ENCODE data around the gene SLC6A7.

The SLC6A7 gene

DNA sequence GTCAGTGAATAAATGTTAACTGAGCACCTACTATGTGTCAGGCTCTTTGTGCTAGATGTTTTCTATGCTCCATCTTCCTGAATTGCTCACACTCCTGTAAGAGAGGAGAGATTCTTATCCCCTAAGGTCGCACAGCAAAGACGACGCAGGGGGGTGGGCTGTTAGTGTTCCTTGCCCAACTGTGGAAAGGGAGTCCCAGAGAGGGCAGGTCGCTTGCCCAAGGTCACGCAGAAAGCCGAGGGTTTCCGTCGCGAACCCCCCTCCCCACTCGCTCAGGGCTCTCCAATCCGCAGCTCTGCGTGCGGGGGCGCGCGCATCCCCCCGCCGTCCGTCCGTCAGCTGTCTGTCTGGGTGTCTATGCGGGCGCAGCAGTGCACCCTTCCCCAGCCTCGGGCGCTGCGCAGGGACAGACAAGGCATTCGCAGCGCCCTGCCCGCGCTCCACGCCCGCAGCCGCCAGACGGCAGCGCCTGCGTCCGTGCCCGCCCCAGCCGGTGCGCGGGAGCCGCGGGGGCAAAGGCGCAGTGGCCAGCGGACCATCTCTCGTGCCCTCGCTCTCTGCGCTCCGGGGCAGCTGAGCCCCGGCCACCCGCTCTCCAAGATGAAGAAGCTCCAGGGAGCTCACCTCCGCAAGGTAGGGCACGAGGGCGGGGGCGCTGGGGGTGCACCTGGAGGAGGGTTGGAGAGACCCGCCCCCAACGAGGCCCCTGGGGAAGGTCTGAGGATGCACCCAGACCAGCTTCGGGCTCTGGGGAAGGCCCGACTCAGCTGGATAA lies at the start of gene SLC6A7:
TSS of gene SLC6A7 (plus strand) at position 335 of the 775 bp plus-strand sequence. CDS start at position 601, 266 bp downstream.
- peak; percentile 65 for DNase-seq (ENCODE audit: low spot score)

DNA sequence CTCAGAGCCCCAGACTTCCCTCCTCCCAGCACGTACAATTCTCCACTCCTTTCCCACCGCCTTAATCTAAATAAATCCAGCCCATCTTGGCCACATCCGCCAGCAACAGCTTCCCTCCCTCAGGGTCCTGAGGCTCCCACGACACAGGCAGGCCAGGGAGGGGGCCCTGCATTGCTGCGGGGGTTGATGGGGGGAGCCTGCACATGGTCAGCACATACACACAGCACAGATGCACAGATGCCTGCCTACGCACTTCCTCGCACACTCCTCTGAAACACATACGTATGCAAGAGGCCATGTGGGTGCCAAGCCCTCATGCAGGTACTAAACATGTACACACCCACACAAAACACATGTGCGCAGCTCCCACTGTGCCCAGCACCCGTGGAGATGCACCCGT lies 49.0 kb upstream of the SLC6A7 start:
- DNase-seq (ENCODE audit: low spot score) = no peak

DNA sequence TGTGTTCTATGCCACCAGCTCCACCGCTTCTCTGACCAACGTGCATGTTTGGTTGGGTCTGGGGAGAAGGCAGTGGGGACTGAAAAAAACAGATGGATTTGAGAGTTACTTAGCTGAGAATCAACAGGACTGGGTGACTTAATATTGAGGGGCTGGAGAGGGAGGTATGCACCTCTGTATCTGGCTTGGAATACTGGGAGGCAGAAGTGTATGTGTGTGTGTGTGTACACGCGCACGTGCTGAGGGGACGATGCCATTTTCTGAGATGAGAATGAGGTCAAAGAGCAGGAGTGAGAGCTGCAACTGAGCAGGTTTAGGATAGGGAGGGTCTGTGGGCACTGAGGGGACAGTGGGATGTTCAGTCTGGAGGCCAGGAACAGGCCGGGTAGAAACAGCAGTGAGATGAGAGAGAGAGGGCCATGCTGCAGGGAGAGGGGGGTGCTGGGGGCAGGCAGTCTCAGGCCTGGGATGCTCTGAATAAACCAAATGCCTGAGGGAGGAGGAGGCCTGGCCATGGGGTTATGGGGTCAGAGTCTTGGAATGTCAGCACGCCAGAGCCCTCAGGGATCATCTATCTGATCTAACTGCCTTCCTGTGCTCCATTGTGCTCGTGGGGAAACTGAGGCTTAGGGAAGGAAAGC lies 48.2 kb upstream of the SLC6A7 start:
- DNase-seq (ENCODE audit: low spot score) = no peak

DNA sequence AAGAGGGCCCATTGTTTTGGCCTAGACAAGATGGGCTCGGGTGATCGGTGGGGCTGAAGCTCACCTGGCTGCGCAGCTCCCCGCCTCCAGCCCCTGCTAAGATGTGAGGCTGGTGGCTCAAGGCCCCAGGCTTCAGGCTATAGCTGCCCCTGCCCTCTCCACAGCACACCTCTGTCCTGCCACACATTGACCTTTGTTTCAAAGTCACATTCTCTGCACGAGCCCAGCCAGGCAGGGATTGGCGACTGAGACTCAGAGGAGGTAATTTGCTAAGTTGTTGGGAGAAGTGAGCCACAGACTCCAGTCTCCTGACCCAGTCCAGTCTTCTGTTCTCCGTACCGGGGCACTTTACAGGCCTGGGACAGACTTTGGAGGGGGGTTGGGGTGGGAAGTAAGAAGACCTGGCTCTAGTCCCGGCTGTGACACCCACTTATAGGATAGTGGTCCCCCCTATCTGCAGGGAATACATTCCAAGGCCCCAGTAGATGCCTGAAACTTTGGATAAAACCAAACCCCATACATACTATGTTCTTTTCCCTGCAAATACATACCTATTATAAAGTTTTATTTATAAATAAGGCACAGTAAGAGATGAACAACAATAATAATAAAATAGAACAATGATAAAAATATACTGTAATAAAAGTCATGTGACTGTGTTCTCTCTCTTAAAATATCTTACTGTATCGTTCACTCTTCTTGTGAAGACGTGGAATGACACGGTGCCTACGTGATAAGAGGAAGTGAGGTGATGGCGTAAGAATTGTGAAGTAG lies 47.5 kb upstream of the SLC6A7 start:
- no peak for DNase-seq (ENCODE audit: low spot score)

DNA sequence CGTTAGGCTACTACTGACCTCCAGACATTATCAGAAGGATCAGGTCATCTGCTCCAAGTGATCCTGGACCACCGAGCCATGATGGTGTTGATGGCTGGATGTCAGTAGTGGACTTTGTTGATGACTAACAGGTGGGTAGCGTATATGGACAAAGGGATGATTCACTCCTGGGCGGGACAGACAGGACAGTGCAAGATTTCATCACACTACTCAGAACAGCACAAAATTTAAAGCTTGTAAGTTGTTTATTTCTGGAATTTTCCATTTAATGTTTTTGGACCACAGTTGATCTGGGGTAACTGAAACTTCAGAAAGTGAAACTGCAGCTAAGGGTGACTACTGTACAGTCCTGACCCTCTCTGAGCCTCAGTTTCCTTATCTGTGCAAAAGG lies 46.9 kb upstream of the SLC6A7 start:
- DNase-seq (ENCODE audit: low spot score) = no peak

DNA sequence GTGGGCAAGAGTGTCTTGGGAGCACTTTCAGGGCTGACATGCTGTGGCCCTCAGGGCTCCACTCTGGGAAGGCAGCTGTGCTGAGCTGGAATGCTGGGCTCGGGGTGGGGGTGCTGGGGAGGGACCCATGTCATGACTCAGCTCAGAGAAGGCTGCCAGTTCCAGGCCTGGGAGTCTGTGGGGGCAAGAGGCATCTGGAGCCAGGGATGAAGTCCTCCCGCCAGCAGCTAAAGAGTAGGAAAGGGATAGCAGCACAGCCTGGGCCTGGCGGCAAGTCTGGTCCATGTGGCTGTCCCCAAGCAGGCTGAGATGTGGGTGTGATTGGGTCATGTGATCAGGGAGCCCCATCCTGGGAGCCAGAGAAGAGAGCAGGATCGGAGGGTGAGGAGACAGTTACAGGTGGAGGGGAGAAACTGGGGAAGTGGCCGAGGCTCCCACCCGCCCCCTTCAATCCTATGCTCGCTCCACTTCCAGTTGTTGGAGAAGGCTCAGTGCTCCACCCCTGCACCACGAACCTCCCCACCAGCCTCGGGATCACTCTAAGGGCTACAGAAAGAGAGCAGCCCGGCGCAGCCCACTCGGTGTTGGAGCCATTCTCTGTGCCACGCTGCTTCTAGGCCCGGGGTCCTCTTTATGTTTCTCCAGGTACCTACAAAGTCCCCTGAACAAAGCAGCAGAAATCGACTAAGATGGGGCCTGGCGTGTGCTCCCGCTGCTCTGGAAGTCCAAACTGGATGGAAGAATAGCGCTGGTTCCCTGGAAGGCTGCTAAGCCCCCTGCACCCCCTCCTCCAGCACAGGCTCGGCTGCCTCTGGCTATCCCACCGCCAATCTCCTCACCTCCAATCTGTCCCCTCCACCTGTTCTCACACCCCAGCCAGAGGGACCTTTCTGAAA lies 46.3 kb upstream of the SLC6A7 start:
- DNase-seq (ENCODE audit: low spot score) = no peak

DNA sequence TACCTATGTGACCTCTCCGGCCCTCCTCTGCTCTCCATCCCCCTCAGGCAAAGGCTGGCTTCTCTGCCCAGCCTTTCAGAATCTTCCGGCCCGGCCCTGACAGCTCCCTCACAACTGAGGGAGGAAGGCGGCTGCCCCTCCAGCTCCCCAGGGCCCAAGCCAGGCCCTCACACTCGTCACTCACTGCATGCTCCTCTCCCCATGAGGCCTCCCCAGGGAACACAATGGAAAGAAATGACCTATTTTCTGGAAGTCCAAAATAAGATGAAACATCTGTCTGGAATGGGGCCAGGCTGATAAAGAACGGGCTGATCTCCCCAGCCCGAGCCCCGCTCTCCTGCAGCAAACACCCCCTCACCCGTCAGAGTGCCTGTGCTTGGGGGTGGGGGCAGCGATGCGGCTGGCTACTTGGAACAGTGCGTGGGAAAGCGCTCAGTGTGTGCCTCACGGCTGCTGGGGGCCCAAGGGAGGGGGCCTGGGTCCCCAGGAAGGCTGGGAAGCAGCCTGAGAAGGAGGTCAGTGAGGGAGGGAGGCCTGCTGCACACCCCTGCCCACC lies 45.5 kb upstream of the SLC6A7 start:
- DNase-seq (ENCODE audit: low spot score) = peak; percentile 51

DNA sequence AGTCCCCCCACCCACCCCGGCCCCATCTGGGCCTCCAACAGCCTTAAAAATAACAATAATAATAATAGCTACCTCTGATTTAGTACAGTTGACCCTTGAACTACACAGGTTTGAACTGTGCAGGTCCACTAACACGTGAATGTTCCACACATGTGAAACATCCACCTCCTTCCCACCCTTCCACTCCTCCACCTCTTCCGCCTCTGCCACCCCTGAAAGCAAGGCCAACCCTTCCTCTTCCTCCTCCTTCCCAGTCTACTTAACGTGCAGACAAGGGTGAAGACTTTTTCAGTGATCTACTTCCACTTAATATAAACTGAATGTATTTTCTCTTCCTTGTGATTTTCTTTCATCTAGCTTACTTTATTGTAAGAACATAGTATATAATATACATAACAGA lies 45.0 kb upstream of the SLC6A7 start:
- no peak for DNase-seq (ENCODE audit: low spot score)

DNA sequence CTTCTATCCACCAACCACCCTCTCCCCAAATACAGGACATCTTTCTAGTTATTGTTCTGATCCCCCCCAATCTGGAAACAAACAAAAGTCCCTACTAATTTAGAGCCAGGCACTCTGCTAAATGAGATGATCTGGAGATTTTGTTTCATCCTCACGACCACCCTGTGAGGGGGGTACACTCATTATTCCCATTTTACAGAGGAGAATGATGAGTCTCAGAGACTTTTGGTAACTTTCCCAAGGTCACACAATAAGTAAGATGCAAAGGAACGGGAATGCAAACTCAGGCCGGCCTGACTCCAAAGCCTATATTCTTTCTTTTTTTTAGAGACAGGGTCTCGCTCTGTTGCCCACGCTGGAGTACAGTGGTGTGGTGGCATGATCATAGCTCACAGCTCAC lies 43.6 kb upstream of the SLC6A7 start:
- DNase-seq (ENCODE audit: low spot score) = no peak

DNA sequence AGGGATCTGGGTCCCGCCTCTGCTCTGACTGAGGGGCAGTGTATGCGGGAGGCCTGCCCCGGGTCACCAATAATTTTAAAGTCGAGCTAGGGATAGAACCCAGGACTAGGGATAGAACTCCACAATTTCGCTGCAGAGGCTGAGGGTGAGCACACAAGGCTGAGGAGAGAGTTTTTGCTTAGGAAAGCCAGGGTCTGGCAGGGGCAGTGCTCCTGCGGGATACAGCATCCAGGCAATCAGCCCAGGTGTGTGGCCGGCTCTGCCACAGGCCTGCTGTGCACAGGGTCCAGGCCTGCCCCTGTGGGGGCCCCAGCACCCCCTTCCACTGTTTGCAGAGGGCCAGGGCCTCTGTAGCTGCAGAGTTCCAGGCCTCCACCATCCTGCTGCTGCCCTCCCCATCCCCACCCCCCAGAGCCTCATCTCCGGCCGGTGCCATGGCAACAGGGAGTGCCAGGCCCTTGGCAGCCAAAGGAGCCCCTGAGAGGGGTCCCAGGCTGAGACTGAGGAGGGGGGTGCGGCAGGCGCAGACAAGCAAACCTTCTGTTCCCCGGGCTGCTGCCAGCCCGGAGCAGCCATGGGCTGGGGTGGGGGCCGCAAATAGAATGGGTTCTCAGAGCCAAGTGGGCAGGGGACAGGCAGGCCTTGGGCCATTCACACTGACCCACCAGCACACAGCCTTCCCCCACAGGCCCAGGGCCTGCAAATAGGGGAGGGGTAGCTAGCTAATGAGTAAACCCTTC lies 42.8 kb upstream of the SLC6A7 start:
- DNase-seq (ENCODE audit: low spot score) = no peak

DNA sequence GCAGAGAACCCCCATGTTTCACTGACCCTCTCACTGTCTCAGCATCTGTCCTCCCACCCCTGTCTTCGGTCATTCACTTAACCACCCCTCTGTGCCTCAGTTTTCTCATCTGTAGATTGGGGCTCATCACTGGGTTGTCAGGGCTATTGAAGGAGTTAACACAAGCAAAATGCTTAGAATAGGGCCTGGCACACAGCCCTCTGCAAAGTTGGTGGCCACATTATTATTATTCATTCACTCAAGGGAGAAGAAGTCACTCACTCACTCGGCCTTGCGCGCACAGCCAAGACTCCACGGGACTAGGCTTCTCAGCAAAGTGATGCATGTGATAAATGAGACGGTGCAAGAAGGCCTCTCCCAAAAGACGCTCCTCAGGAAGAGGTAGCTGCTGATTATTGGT lies 42.2 kb upstream of the SLC6A7 start:
- DNase-seq (ENCODE audit: low spot score) = no peak

DNA sequence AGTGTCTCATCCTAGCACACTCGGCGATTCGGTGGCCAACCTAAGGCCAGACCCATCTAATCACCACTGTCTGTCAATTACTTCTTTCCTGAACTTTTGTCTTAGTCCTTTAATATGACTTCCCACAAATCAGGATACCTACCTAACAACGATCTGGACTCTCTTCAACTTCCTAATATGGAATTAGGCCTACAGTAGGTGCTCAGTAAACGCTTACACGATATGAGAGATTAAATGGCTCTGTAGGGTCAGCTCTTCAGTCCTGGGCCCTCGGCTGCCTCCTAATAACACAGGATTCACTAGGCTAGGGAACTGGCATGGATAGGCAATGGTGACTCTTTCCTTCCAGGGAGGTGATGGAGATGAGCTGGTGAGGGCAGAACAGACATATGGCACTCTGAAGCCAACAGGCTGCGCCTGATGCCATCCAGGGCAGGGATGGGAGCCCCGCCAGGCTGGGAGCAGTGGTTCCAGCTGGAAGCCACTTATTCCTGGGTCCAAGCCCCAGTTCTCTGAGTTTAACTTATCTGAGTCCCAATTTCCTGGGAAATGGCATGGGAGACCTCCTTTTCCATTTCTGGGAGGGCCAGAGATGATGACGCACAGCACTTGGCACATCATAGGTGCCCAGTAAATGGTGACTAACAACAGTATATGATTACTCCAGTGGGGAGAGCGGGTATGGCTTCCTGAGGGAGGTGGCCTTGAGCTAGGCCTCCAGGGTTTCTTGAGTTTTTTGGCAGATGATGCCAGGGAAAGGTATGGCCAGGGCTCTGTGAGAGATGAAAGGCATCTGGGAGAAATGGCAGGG lies 41.5 kb upstream of the SLC6A7 start:
- DNase-seq (ENCODE audit: low spot score) = no peak

DNA sequence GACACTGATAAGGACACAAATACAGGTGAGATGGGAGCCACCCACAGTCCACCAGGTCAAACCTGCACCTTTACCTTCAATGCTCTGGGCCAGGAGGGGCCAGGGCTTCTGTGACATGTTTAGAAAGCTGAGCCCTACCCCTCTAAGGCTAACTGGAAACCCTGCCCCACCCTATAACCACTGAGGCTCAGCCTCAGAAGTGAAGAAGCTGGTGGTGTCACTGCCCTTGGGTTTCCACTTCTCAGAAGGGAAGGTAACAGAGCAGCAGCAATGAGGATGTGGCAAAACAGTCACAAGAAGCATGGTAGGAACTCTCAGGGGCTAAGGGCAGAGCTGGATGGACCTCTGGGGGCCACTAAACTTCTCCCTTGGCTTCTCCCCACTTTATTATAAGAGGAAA lies 40.2 kb upstream of the SLC6A7 start:
- DNase-seq (ENCODE audit: low spot score) = no peak

DNA sequence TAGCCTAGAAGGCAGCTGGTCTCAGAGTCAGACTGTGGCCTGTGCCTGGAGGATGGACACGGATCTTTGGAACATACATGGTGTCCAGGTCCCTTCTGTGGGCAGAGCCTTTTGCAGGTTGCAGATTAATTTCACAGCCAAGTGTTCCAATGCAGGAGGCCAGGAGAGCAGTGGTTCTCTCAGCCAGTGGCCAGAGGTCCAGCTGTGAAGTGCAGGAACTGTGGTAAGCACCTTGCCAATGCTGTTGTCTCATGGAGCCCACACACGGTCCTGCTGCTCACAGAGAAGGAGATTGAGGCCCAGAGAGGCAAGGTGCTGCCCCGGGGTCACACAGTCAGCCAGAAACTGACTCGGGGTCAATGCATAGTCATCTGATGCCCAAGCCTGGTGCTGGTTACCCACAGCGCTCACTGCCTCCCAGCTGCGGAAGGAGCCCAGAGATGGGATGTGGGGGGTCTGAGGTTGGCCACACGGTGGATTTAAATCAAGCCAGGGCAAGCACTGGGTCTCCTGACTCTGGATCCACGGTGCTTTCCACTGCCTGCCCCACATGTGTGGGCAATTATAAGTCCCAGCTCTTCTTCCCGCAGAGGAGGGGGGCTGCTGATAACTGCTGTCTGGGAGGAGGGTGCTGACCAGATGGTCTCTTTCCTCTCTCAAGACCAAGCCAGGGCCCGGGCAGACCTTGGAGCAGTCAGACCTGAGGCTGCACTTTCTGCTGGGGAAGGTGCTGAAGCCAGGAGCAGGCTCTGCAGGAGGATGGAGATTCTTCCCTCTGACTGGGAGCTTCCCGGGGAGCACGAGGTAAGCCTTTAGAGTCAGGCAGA lies 37.0 kb upstream of the SLC6A7 start:
- DNase-seq (ENCODE audit: low spot score) = no peak

DNA sequence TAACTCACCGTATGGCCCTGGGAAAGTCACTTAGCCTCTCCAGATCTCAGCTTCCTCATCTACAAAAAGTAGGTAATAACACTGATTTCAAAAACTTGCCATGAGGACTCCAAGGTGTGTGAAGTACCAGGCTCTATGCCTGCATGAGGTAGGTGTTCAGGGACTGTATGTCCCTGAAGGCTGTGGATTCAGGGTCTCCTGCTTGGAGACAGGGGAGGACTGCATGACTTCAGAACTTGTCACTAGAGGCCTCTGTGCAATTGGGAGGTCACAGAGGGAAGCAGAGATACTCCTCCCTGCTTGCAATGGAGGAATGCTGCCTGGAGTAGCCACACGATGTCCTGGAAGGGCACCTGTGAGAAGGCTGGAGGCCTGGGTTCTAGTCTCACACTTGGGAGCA lies 36.4 kb upstream of the SLC6A7 start:
- no peak for DNase-seq (ENCODE audit: low spot score)

DNA sequence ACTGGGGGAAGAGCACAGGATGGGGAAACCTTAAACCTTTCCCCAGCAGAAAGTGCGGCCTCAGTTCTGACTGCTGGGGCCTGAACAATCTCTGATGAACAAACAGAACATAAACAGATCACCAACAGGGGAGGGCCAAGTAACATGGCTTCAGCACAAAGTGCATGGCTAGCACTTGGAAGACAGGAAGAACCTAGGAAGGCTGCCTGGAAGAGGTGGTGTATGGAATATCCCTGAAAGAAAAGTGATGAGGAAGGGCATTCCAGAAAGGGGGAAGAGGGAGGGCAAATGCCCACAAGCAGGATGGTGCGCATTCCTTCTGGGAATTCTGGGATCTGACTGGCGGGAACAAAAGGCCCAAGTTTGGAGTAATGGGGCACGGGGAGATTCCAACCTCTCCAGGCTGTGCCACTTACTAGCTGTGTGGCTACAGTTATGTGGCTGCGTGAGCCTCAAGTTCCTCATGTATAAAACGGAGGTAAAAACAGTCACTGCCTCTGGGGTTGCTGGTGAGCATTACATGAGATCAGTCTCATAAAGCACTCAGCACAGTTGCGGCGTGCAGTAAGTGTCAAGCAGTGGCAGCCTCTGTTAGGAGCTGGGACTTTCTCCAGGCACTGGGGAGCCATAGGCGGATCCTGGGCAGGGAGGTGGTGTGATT lies 35.8 kb upstream of the SLC6A7 start:
- no peak for DNase-seq (ENCODE audit: low spot score)

DNA sequence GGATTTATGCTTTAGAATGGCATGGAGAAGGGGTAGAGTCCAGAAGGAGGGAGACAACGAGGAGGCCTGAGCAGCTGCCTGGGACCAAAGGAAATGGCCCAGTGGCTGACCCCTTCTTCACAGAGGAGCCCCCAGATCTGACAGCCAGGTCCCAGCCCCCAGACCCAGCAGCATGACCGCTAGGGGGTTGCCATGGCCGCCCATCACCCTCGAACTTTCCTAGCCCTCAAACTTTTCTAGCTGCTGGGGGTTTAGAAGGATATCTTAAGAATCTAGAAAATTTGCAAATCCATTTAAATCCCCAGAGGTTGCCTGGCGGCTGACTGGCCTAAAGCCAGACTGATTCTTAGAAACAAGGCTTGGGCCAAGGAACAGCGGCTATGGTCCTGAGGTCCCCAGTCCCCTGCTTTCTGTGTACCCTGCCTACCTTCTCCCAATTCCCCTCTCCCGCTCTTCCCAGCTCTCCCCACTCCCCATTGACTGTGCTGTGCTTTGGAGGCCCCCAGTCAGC lies 35.2 kb upstream of the SLC6A7 start:
- DNase-seq (ENCODE audit: low spot score) = no peak

DNA sequence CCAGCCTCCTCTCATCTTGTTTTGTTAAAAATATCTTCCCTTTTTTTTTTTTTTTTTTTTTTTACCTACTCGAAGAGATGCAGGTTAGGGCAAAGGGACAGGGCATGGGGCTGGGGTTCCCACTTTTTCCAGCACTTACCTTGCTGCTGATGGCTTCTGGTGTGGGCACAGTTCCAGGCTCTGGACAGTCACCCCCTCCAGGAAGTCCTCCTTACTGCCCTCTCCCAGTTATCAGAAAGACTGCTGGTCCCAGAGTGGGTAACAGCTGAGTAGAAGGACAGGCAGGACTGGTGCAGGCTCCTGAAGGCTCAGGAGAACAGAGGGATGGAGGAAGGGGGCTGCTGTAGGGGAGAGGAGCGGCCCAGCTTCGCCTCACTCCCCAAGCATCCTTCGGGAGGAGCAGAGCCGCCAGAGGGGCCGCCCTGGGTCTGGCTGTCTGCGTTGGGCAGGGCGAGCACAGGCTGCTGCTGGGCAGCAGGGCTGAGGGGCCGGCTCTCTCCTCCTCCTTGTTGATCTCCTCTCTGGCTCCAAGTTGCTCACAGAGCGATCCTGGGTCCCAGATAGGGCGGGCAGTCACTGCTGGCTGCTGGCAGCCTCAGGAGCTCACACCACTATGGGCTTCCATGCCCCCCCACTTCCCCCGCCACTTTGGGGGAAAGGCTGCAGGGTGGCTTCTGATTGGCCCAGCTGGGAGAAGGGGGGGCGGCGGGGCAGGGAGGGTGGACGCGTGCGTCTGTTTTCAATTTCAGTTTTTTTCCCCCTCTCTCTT lies 34.4 kb upstream of the SLC6A7 start, which contains the start of gene PDGFRB:
TSS of gene PDGFRB (minus strand) at position 588 of the 769 bp plus-strand sequence. CDS start 18,798 bp downstream, outside the sequence.
- DNase-seq (ENCODE audit: low spot score) = peak; percentile 81
